ENCODE measurements around the gene RGS17.

Gene RGS17

DNA sequence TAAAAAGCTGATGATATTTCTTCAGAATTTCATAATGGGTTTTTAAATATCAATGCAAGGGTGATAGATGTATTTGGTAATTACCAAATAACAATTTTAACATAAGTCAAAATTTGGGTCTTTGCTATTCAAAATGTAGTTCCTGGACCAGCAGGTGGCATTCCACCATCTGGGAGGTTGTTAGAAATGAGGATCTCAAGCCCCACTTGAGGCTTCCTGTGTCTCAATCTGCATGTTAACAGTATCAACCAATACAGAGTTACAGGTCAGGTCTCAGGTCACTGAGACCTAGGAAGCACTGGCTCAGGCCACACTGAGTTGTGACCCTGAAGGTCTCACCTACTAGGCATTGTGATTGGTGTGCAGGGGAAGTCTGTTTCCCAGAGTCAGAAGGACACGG, 71.3 kb downstream of the RGS17 start:
- Histone ChIP-seq H3K27ac (ENCODE audit: low read length) (no peak overlapping the region), H3K4me2 (ENCODE audit: low read length) (no peak overlapping the region), H3K4me1 (ENCODE audit: low read length) (no peaks in the 10 kb centered on the region), H4K20me1 (ENCODE audit: insufficient read depth, low read length) (no peaks in the 10 kb centered on the region), H3K27me3 (ENCODE audit: low read depth, low read length) (no peaks in the 10 kb centered on the region), H3K4me3 (ENCODE audit: low read length) (no peak overlapping the region), H3K9ac (ENCODE audit: low read length) (no peak overlapping the region), H3K79me2 (ENCODE audit: low read length) (no peaks in the 10 kb centered on the region), H2AFZ (ENCODE audit: low read depth, low read length) (no peak overlapping the region), H3K36me3 (replicated peaks; ENCODE audit: low read depth, low read length) (no peaks in the 10 kb centered on the region), H3K9me3 (ENCODE audit: insufficient read depth, low read length) (no peaks in the 10 kb centered on the region)
- TF ChIP-seq, protein P1, sequence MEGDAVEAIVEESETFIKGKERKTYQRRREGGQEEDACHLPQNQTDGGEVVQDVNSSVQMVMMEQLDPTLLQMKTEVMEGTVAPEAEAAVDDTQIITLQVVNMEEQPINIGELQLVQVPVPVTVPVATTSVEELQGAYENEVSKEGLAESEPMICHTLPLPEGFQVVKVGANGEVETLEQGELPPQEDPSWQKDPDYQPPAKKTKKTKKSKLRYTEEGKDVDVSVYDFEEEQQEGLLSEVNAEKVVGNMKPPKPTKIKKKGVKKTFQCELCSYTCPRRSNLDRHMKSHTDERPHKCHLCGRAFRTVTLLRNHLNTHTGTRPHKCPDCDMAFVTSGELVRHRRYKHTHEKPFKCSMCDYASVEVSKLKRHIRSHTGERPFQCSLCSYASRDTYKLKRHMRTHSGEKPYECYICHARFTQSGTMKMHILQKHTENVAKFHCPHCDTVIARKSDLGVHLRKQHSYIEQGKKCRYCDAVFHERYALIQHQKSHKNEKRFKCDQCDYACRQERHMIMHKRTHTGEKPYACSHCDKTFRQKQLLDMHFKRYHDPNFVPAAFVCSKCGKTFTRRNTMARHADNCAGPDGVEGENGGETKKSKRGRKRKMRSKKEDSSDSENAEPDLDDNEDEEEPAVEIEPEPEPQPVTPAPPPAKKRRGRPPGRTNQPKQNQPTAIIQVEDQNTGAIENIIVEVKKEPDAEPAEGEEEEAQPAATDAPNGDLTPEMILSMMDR (IDR thresholded peaks at IDR 0.05; ENCODE audit: low read depth, low read length): peak; percentile 3; the same call in 1 of the 2 replicates
- no peak for TF ChIP-seq EZH2phosphoT487 (IDR thresholded peaks at IDR 0.05; ENCODE audit: low read depth)

DNA sequence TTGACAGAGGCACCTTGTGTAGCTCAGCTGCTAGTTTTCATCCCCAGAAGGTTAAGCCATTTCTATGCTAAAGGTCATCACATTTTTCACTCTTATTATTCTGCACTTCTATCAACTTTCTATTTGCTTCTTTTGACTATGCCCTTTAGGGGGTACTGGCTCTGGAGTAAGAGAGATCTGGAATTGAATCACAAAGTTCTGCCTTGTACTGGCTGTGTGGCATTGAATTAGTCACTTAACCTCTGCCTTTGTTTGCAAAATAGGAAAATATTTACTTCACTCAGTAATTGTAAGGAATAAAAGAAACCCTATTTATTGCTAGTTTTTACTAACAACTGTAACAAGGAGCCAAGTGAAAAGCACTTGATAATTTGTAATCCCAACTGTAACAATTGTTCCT, 71.8 kb downstream of the RGS17 start:
- Histone ChIP-seq H3K36me3 (replicated peaks; ENCODE audit: low read depth, low read length) (no peaks in the 10 kb centered on the region), H4K20me1 (ENCODE audit: insufficient read depth, low read length) (no peaks in the 10 kb centered on the region), H3K79me2 (ENCODE audit: low read length) (no peaks in the 10 kb centered on the region), H3K9ac (ENCODE audit: low read length) (no peak overlapping the region), H2AFZ (ENCODE audit: low read depth, low read length) (no peak overlapping the region), H3K27me3 (ENCODE audit: low read depth, low read length) (no peaks in the 10 kb centered on the region), H3K4me2 (ENCODE audit: low read length) (no peak overlapping the region), H3K9me3 (ENCODE audit: insufficient read depth, low read length) (no peaks in the 10 kb centered on the region), H3K27ac (ENCODE audit: low read length) (no peak overlapping the region), H3K4me3 (ENCODE audit: low read length) (no peak overlapping the region), H3K4me1 (ENCODE audit: low read length) (no peaks in the 10 kb centered on the region)
- no peak for TF ChIP-seq EZH2phosphoT487 (IDR thresholded peaks at IDR 0.05; ENCODE audit: low read depth)
- TF ChIP-seq, protein P1 (IDR thresholded peaks at IDR 0.05; ENCODE audit: low read depth, low read length): no peak

DNA sequence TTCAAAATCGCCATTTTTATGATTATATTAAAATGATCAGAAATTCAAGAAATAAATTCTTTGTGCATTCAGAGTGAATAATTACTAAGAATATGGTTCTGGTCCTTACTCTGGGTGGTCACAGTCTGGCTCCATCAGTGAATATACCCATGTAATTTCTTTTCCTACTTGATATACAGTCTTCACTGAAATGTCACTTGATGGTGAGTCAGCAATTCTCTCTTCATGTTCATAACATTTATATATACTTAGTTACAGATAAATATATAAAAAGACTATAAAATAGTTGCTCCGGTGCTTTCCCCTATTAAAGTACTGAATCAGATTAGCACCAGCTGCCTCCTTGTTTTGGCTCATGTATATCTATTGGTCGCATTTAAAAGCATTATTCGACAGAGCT, 72.2 kb downstream of the RGS17 start:
- H3K27ac ChIP-seq (ENCODE audit: low read length): no peak overlapping the region

DNA sequence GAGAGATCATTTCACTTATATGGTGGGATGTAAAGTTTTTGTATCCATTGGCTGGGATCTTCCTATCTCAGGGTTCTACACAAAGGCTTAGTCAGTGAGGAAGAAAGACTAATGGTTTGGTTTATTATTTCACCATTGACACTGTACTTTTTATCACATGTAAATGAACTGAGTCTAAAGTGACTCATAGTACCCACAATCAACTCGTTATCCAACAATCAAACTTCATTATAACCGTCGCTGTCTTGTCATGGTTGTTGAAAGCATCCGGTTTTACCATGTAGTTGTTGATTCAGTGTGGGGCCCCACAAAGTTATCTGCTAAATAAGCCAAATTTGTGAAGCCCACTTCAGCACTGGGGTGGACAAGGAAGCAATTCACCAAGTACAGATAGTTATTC, 72.8 kb downstream of the RGS17 start:
- H3K36me3 ChIP-seq (replicated peaks; ENCODE audit: low read depth, low read length): no peaks in the 10 kb centered on the region
- TF ChIP-seq EZH2phosphoT487 (IDR thresholded peaks at IDR 0.05; ENCODE audit: low read depth): no peak
- TF ChIP-seq, protein P1 (IDR thresholded peaks at IDR 0.05; ENCODE audit: low read depth, low read length): no peak
- no peak overlapping the region for H3K4me2 ChIP-seq (ENCODE audit: low read length)
- H3K4me1 ChIP-seq (ENCODE audit: low read length): no peaks in the 10 kb centered on the region
- H4K20me1 ChIP-seq (ENCODE audit: insufficient read depth, low read length): no peaks in the 10 kb centered on the region
- H3K27ac ChIP-seq (ENCODE audit: low read length): no peak overlapping the region
- H3K4me3 ChIP-seq (ENCODE audit: low read length): no peak overlapping the region
- H2AFZ ChIP-seq (ENCODE audit: low read depth, low read length): no peak overlapping the region
- no peak overlapping the region for H3K9ac ChIP-seq (ENCODE audit: low read length)
- H3K9me3 ChIP-seq (ENCODE audit: insufficient read depth, low read length): no peaks in the 10 kb centered on the region
- H3K79me2 ChIP-seq (ENCODE audit: low read length): no peaks in the 10 kb centered on the region
- no peaks in the 10 kb centered on the region for H3K27me3 ChIP-seq (ENCODE audit: low read depth, low read length)

More for the DNA sequence above, 72.2 kb downstream of the RGS17 start:
- Histone ChIP-seq H3K9ac (ENCODE audit: low read length) (no peak overlapping the region), H2AFZ (ENCODE audit: low read depth, low read length) (no peak overlapping the region), H3K4me2 (ENCODE audit: low read length) (no peak overlapping the region), H3K79me2 (ENCODE audit: low read length) (no peaks in the 10 kb centered on the region), H3K9me3 (ENCODE audit: insufficient read depth, low read length) (no peaks in the 10 kb centered on the region), H3K27me3 (ENCODE audit: low read depth, low read length) (no peaks in the 10 kb centered on the region), H3K4me3 (ENCODE audit: low read length) (no peak overlapping the region), H3K4me1 (ENCODE audit: low read length) (no peaks in the 10 kb centered on the region), H3K36me3 (replicated peaks; ENCODE audit: low read depth, low read length) (no peaks in the 10 kb centered on the region), H4K20me1 (ENCODE audit: insufficient read depth, low read length) (no peaks in the 10 kb centered on the region)
- TF ChIP-seq EZH2phosphoT487 (IDR thresholded peaks at IDR 0.05; ENCODE audit: low read depth): no peak
- TF ChIP-seq, protein P1 (IDR thresholded peaks at IDR 0.05; ENCODE audit: low read depth, low read length): no peak
